H1 (cell line): Measurements from ENCODE around the gene FGF6. TPM values are rescaled to one million over a fixed set of nuclear protein-coding genes. Genes with fewer than 3 reads are reported as not detected.

Experiments used
- TAF7 ChIP-seq: optimal IDR thresholded peaks from 2 replicates; pipeline ENCODE3; 2011; ENCODE audit warnings: low read depth, mild to moderate bottlenecking, inconsistent platforms, low read length, moderate library complexity, borderline replicate concordance
- polyA plus RNA-seq, 7 experiments: library from polyadenylated mRNA; depleted of rRNA in 3 of 7; stranded (reverse) in 5 of 7; unstranded in 2 of 7; fragments of >200 nt in 5 of 7; fragments of 200-250 nt in 2 of 7; gene quantifications; 1 replicate in 5 of 7; 2 replicates in 1 of 7; 4 replicates in 1 of 7; pipeline versions ENCODE4 v1.2.1 to v1.2.3, GENCODE V29; 2011 to 2013; ENCODE audit warnings: missing spikeins in 2 of 7, mixed read lengths in 2 of 7
- total RNA-seq: library from RNA; stranded (reverse); fragmentation: NEBNext Ultra II Directional; extraction: Animal tissue kit (Norgen Biotek cat#: 25700); gene quantifications from 2 replicates; pipeline ENCODE4 v1.2.1, GENCODE V29; 2021
- TF ChIP-seq, protein P1 (sequence below): fragments of 300-600 bp; sonication (generic); IDR thresholded peaks from 2 replicates; pipeline ENCODE4 v1.7.1; 2012; ENCODE audit warnings: low read length, moderate library complexity, mild to moderate bottlenecking, inconsistent platforms; ENCODE audit not compliant: insufficient replicate concordance

The FGF6 gene
- total and polyA plus RNA-seq, 2 of the 8 experiments (the other 6 are each of a cell fraction or from before 2014, with no cell fraction given), result not detected

DNA sequence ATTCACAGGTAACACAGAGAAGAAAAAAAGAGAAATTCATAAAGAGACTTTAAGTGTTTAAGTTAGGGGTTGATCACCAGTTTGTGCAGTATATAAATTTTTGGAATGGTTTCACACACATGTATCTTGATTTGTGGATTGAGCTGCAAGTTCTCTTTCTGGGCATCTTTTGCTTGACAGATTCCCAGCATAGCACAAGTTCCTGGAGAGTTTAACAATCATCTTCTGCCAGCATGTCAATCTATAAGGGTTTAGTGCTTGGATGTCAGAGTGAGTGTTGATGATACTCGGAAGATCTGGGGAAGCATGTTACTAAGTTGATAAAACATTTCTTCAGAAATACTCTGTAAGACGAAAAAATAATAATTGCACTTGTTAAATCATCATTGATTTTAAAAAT lies 43.9 kb upstream of the FGF6 start (continued):
- no peak for TF ChIP-seq TAF7
- TF ChIP-seq, protein P1, sequence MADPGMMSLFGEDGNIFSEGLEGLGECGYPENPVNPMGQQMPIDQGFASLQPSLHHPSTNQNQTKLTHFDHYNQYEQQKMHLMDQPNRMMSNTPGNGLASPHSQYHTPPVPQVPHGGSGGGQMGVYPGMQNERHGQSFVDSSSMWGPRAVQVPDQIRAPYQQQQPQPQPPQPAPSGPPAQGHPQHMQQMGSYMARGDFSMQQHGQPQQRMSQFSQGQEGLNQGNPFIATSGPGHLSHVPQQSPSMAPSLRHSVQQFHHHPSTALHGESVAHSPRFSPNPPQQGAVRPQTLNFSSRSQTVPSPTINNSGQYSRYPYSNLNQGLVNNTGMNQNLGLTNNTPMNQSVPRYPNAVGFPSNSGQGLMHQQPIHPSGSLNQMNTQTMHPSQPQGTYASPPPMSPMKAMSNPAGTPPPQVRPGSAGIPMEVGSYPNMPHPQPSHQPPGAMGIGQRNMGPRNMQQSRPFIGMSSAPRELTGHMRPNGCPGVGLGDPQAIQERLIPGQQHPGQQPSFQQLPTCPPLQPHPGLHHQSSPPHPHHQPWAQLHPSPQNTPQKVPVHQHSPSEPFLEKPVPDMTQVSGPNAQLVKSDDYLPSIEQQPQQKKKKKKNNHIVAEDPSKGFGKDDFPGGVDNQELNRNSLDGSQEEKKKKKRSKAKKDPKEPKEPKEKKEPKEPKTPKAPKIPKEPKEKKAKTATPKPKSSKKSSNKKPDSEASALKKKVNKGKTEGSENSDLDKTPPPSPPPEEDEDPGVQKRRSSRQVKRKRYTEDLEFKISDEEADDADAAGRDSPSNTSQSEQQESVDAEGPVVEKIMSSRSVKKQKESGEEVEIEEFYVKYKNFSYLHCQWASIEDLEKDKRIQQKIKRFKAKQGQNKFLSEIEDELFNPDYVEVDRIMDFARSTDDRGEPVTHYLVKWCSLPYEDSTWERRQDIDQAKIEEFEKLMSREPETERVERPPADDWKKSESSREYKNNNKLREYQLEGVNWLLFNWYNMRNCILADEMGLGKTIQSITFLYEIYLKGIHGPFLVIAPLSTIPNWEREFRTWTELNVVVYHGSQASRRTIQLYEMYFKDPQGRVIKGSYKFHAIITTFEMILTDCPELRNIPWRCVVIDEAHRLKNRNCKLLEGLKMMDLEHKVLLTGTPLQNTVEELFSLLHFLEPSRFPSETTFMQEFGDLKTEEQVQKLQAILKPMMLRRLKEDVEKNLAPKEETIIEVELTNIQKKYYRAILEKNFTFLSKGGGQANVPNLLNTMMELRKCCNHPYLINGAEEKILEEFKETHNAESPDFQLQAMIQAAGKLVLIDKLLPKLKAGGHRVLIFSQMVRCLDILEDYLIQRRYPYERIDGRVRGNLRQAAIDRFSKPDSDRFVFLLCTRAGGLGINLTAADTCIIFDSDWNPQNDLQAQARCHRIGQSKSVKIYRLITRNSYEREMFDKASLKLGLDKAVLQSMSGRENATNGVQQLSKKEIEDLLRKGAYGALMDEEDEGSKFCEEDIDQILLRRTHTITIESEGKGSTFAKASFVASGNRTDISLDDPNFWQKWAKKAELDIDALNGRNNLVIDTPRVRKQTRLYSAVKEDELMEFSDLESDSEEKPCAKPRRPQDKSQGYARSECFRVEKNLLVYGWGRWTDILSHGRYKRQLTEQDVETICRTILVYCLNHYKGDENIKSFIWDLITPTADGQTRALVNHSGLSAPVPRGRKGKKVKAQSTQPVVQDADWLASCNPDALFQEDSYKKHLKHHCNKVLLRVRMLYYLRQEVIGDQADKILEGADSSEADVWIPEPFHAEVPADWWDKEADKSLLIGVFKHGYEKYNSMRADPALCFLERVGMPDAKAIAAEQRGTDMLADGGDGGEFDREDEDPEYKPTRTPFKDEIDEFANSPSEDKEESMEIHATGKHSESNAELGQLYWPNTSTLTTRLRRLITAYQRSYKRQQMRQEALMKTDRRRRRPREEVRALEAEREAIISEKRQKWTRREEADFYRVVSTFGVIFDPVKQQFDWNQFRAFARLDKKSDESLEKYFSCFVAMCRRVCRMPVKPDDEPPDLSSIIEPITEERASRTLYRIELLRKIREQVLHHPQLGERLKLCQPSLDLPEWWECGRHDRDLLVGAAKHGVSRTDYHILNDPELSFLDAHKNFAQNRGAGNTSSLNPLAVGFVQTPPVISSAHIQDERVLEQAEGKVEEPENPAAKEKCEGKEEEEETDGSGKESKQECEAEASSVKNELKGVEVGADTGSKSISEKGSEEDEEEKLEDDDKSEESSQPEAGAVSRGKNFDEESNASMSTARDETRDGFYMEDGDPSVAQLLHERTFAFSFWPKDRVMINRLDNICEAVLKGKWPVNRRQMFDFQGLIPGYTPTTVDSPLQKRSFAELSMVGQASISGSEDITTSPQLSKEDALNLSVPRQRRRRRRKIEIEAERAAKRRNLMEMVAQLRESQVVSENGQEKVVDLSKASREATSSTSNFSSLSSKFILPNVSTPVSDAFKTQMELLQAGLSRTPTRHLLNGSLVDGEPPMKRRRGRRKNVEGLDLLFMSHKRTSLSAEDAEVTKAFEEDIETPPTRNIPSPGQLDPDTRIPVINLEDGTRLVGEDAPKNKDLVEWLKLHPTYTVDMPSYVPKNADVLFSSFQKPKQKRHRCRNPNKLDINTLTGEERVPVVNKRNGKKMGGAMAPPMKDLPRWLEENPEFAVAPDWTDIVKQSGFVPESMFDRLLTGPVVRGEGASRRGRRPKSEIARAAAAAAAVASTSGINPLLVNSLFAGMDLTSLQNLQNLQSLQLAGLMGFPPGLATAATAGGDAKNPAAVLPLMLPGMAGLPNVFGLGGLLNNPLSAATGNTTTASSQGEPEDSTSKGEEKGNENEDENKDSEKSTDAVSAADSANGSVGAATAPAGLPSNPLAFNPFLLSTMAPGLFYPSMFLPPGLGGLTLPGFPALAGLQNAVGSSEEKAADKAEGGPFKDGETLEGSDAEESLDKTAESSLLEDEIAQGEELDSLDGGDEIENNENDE, result no peak
